HG03025 (cell line): ENCODE data around the gene FCHO1.
"Not testable (repeated sequence)": the region's sequence is repeated elsewhere in the genome, so short reads cannot be mapped to it uniquely, and the experiment has no call there.

Source experiments
- ATAC-seq: cut with Tn5 transposase; IDR thresholded peaks from one replicate; pipeline ENCODE4 v1.9.1; 2021; ENCODE audit warnings: mild to moderate bottlenecking, moderate library complexity; ENCODE audit not compliant: unreplicated experiment, low FRiP score

FCHO1 gene

GRCh38 chr19:17790059-17790780, 38.9 kb downstream of the FCHO1 start:
- no peak for ATAC-seq

DNA sequence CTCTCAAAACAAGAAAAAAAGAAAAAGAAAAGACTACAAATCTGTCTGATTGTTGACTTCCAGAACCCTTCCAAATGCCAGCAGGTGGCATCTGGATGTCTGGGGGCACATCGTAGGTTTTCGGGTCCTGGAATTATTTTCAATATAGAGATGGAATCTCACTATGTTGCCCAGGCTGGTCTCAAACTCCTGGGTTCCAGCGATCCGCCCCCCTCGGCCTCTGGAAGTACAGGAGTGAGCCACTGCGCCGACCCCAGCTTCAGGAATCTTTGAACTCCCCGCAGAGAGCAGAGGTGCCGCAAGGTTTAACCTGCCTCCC, 43.1 kb downstream of the FCHO1 start:
- ATAC-seq = no peak

DNA sequence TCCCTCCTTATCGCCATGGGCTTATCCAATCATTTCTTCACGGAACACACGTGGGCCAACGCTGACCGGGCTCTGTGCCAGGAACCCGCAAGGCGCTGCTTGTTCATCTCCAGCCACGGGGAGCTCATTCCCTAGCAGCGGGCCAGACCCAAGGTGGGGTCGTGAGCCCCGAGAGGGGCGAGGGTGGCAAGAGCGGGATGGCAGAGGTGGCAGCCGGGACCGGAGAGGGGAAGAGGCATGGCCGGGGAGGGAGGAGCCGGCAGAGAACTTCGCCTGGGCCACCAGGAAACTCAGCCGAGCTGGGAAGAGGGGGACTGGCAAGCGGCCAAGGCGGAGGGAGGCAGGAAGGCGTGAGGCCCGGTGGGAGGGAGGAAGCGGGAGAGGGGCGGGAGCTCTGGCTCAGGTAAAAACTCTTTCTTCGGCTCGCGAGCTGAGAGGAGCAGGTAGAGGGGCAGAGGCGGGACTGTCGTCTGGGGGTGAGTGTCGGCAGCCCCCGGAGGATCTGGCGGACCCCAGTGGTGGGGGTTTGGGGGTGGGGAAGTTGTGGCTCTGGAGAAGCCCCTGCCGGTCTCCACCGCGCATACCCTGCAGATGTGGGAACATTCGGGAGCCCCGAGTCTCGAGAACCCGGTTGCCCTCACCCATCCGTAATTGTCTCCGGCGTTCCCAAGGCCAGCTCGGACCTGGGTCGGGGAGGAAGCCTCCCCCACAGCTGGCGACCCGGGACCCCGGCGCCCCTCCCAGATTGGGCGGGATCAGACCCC, 43.6 kb downstream of the FCHO1 start, which contains the start of gene B3GNT3:
B3GNT3 (plus strand) TSS at position 408 of the 764 bp plus-strand sequence. CDS start 12,670 bp downstream, outside the sequence.
- ATAC-seq = no peak

- no peak for ATAC-seq
These were observed 44.2 kb downstream of the FCHO1 start for GRCh38 chr19:17795495-17795856.

DNA sequence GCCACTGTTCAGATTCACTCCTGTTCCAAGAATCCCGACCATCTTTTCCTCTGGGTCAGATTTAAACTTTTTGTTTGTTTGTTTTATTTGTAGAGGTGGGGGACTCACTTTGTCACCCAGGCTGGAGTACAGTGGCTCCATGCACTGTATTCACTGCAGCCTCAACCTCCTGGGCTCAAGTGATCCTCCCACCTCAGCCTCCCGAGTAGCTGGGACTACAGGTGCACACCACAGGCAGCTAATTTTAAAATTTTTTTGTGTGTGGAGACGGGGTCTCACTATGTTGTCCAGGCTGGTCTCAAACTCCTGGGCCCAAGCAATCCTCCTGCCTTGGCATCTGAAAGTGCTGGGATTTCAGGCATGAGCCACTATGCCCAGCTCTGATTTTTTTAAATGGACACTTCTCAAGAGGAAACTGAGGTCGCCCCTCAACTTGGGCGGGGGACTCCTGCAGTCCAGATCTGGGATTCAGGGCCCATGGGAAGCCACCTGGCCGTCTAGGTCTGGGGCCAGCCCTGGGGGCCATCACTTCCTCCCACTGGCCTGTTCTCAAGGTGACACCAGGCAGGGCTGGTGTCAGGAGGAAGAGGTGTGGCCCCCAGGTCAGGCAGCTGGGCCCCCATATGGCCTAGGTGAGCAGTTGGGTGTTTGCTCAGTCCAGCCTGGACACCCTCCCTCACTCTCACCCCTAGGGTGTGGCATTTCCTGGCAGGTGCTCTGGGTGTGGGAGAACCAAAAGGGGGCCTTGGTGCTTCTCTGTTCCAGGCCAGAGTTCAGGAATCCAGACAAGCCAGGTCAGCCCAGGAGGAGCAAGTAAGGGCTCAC, 44.9 kb downstream of the FCHO1 start:
- no peak for ATAC-seq

GRCh38 chr19:17796838-17797423, 45.7 kb downstream of the FCHO1 start:
- no peak for ATAC-seq

GRCh38 chr19:17797424-17798201, 46.3 kb downstream of the FCHO1 start:
- ATAC-seq = no peak

DNA sequence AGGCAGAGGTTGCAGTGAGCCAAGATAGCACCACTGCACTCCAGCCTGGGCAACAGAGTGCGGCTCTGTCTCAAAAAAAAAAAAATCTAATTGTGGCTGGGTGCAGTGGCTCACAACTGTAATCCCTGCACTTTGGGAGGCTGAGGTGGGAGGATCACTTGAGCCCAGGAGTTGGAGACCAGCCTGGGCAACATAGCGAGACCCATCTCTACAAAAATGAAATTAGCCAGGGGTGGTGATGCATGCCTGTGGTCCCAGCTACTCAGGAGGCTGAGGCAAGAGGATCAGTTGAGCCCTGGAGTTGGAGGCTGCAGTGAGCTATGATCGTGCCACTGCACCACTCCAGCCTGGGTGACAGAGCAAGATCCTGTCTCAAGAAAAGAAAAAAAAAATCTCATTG, 47.3 kb downstream of the FCHO1 start:
- ATAC-seq = not testable (repeated sequence)

DNA sequence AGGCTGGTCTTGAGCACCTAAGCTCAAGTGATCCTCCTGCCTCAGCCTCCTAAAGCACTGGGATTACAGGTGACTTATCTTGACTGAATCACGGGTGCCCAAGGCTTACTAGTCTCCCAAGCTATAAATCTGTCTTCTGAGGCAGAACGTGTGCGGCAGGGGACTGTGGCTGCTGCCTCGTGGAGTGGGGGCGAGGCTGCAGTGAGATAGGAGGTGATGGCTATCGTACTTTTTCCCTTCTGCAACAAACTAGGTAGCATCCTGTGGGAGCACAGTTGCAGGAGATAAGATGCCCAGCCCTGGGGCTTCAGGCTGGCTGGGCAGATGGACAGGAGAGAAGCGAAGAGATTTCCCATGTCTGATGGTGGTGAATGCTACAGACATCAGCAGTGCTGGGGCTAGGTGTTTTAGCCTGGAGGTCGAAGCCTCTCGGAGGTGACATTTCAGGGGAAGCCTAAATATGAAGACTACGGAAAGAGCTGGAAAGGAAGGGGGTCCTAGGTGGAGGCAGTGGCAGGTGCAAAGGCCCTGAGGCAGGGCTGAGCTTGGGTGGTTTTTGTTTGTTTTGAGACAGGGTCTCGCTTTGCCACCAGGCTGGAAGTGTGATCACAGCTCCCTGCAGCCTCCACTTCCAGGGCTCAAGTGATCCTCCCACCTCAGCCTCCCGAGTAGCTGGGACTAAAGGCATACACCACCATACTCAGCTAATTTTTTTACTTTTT, 51.0 kb downstream of the FCHO1 start:
- no peak for ATAC-seq

DNA sequence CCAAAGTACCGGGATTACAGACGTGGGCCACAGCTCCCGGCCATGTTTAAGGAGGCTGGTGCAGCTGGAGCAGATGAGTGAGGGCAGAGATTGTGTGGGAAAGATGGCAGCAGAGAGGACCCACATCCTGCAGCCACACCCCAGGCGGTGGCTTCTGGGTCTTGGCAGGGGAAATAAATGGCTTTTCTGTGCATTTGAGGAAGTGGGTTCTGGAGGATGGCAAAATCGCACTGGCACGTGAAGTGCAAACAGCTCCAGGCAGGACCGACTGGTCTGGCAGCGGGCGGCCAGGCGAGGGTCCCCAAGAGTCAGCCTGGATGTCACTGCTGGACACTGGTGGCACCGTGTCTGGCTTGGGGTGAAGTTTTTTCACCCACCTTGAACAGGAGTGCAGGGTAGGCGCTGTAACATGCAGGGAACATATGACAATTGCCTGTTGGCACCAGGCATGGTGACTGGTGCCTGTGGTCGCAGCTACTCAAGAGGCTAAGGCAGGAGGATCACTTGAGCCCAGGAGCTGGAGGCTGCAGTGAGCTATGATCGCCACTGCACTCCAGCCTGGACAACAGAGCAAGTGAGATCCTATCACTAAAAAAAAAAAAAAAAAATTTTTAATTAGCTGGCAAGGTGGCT, 52.1 kb downstream of the FCHO1 start:
- ATAC-seq = no peak

DNA sequence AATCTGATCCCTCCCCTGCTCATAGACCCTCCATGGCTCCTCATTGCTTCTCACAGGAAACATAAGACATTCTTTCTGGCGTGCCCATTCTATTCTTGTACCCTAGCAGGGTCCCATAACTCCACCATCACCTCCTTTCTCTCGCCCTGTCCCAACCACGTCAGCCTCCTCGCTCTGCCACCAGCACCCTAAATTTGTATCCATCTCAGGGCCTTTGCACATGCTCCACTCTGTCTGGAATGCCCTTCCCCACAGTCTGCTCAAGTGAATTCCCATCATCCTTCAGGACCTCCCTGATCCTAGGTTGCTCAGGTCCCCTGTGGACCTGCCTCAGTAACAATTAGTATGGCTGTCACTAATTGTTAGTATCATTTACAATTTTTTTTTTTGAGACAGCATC, 54.1 kb downstream of the FCHO1 start:
- ATAC-seq = no peak

GRCh38 chr19:17806945-17807344, 55.7 kb downstream of the FCHO1 start:
- no peak for ATAC-seq

DNA sequence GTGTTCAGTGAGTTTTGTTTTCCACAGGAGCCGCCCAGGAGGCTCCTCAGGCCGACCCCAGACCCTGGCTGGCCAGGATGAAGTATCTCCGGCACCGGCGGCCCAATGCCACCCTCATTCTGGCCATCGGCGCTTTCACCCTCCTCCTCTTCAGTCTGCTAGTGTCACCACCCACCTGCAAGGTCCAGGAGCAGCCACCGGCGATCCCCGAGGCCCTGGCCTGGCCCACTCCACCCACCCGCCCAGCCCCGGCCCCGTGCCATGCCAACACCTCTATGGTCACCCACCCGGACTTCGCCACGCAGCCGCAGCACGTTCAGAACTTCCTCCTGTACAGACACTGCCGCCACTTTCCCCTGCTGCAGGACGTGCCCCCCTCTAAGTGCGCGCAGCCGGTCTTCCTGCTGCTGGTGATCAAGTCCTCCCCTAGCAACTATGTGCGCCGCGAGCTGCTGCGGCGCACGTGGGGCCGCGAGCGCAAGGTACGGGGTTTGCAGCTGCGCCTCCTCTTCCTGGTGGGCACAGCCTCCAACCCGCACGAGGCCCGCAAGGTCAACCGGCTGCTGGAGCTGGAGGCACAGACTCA, 56.5 kb downstream of the FCHO1 start:
- ATAC-seq = no peak

DNA sequence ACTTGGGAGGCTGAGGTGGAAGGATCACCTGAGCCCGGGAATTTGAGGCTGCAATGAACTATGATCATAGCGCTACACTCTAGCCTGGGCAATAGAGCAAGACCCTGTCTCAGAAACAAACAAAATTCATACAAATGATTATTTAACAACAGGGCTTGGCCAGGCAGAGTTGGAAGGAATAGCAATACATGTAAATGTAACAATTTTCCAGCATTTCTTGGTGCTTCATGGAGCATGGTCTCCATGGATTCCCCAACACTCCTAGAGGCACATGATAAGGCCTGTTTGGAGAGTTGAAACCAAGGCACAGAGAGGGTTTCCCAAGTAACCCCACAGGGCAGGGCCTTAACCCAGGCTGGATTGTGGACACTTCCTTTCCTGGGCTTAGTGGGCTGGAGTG, 59.8 kb downstream of the FCHO1 start:
- no peak for ATAC-seq

DNA sequence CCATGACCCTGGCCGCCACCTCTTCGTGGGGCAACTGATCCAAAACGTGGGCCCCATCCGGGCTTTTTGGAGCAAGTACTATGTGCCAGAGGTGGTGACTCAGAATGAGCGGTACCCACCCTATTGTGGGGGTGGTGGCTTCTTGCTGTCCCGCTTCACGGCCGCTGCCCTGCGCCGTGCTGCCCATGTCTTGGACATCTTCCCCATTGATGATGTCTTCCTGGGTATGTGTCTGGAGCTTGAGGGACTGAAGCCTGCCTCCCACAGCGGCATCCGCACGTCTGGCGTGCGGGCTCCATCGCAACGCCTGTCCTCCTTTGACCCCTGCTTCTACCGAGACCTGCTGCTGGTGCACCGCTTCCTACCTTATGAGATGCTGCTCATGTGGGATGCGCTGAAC, 60.4 kb downstream of the FCHO1 start:
- ATAC-seq = no peak

DNA sequence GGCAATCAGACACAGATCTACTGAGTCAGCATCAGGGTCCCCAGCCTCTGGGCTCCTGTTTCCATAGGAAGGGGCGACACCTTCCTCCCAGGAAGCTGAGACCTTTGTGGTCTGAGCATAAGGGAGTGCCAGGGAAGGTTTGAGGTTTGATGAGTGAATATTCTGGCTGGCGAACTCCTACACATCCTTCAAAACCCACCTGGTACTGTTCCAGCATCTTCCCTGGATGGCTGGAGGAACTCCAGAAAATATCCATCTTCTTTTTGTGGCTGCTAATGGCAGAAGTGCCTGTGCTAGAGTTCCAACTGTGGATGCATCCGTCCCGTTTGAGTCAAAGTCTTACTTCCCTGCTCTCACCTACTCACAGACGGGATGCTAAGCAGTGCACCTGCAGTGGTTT, 60.8 kb downstream of the FCHO1 start:
- ATAC-seq = no peak

DNA sequence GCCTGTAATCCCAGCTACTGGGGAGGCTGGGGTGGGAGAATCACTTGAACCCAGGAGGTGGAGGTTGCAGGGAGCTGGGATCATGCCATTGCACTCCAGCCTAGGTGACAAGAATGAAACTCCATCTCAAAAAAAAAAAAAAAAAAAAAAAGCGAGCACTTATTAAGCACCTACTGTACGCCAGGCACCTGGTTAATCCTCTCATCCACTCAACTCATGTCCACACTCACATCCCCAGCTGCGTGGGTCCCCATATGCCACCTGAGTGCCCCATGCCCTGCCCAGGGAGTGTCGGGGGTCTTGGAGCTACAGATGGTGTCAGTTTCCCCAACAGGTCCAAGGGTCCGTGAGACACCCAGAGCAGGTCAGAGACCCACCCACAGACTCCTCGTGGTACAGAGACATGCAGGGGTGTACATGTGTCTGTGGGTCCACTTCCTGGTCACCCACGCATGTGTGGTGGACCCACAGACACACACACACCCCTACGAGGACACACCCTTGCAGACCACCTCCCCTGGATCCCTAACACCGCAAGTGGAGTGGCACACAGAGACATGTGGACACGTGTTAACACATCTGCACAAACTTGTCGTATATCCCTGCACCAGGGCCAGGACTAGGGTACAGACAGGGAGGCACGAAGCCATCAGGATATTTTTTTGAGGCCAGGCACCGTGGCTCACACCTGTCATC, 66.5 kb downstream of the FCHO1 start:
- ATAC-seq = no peak

- ATAC-seq = no peak
These were observed 69.9 kb downstream of the FCHO1 start, which contains the start of gene INSL3 for GRCh38 chr19:17821190-17821589. TSS of gene INSL3 (minus strand) at chr19:17821519. CDS start at chr19:17821506, 13 bp downstream.
